GM21528 (cell line): ENCODE data around the gene ATG9A.

Experiments used
- ATAC-seq: cut with Tn5 transposase; IDR thresholded peaks from one replicate; pipeline ENCODE4 v1.9.1; 2021; ENCODE audit warnings: mild to moderate bottlenecking, moderate library complexity; ENCODE audit not compliant: unreplicated experiment, low FRiP score

The ATG9A gene

GRCh38 chr2:219178377-219179175, 50.9 kb downstream of the ATG9A start:
- peak; percentile 12 for ATAC-seq

DNA sequence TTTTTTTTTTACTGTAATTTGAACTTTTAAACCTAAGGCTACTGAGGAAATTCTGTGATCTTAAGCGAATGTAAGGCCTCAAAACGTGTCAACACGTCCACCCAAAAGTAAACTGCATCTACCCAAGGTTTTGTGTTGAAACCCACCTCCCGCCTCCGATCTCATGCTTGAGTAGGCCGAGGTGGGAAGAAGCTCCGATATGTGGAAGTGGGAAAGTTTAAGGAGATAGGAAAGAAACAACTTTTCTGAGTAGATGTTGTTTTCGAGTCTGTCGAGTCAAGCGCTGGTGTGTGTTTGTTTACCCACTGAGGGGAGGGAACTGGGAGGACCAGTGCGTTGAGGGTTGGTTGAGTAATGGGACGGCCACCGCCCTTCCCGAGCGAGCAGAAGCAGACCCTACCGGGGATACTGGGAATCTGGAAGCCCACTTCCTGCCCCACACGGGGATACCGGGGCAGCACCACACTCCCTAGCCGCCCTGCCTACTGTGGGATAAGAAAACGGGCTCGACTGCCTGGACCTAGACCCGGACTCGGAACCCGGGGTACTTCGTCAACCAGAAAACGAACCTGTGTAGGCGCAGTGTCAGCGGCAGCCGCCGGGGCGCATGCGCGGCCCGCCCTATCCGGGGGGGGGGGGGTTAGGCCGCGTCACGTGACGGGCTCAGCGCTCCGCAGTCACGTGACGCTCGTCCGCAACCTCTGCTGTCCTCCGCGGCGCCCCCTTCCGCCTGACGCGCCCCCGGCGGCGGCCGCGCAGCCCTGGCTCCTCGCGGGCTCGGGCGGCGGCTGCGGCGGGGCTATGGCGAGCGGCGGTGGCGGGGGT, 51.7 kb downstream of the ATG9A start, which contains the start of gene RETREG2:
RETREG2 (plus strand) TSS at position 724 of the 825 bp plus-strand sequence; CDS start at position 802, 78 bp downstream.
- ATAC-seq: peak; percentile 46

DNA sequence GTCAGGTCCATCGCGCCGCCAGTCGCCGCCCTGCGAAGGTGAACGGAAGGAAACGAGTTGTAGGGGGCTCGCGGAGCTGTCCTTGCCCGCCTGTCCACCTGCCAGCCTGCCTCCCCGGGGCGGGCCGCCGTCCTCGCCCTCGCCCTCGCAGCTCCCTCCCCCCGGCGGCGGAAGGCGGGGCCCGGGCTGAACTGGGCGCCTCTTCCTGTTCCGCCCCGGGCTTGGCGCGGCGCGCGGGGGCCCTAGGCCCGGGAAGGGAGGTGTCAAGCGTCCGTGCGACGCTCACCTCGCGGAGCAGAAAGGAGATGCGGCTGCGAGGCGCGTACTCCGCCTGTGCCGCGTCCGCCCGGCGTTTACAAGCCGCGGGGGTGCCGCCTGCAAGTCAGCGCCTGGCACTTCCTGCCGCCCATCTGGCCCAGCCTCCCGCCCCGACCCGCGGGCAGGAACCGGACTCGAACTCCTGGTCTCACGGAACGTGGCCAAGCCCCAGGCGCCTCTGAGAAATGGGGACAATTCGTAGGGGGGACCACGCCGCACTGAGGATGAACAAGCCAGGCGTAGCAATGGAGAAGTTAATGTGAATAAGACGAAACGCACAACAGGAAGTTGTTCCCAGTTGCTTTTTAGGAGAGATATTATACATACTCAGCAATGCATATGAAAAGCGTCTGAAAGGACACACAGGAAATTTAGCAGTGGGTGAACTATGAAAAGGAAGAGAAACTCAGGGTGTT, 52.5 kb downstream of the ATG9A start, which contains the start of gene CNPPD1:
CNPPD1 (minus strand) TSS at position 108 of the 734 bp plus-strand sequence; CDS start at position 11, 97 bp downstream.
- peak; percentile 65 for ATAC-seq

DNA sequence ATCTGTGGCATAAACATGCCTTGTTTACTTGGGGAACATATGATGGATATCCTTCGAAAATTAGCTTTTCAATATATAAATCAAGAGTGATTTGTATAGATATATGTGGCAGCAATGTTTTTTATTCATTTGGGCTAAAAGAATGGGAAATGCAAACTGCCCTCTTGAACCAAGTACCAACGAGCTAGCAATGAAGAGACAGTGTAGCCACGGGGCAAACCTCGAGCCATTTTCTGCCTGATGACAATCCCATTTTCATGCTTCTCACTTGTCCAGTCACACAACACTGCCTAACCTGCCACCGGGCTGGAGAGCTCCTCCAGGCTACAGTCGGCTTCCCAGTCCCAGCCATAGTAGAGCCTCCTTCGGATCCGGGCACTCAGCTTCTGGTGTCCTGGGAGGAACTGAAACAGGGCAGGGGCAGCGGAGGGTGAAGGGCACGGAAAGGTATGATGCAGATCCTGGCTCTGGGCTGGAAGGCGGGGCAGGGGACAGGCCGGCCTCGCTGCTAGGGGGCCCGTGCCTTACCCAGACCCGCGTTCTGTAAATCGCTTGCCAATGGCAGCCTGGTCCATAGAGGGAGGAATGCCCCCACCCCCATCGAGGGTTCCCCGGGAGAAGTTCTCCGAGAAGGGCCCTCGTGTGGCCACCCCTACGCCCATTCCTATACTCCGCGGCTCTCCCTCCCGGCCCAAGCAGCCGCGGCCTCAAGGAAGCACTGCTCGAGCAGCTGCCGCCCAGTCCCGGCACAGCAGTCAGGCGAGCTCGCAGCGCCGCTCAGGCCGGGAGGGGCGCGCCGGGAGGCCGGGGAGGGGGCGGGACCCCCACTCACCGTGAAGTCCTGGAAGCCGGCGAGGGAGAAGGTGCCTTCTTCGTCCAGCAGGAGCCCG, 53.3 kb downstream of the ATG9A start:
- ATAC-seq: peak; percentile 31

GRCh38 chr2:219175486-219175885, 54.0 kb downstream of the ATG9A start:
- ATAC-seq: no peak

DNA sequence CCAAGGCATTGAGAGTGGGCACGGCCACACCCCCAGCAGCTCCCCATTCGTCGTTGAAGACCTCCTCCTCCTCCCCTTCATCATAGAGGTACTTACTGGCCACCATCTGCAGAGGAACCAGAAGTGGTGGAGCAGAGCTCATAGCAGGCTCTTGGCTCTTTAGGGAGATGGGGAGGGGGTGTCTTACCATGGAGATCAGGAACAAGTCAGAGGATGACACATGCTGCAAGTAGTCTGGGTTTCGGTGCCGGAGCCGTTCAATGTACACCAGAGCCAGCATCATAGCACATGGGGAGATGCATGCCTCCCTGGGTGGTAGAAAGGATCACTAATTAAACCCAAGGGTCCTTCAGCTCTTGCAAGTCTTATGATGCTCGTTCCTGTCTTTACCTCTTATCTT, 54.6 kb downstream of the ATG9A start:
- no peak for ATAC-seq

DNA sequence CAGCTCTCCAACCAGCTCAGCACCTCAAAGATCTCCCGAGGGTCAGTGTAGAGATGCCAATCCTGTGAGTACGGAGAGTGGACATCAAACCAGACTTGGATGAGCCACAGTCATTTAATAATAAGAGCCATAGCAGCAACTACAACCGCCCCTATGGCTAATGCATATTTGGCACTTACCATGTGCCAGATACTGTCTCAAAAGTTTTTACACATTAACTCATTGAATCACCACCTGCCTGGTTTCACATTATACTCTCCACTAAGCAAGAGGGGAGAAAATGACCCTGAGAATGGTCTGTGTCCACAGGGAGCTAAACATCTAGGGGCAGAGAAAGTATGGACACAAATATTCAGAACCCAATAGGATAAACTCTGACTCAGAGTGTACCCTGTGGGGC, 55.3 kb downstream of the ATG9A start:
- ATAC-seq: no peak

DNA sequence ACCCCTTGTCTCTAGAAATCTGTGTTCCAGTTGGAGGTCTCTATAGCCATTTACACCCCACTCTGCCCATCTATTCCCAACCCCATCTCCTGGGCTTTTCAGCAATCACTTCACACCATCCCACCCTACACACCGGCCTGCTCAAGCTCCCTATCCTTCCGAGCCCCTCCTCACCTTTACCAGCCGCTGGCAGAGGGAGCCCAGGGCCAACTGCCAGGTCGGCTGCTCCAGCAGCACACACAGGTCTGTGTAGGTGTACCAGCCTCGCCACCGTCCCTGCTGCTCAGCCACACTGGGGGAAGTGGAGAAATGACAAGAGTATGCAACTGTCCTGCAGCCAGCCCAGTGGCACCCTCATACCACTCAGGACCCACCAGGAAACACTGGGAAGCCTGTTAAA, 56.3 kb downstream of the ATG9A start:
- no peak for ATAC-seq

- no peak for ATAC-seq
Measured at GRCh38 chr2:219172231-219173154, 56.9 kb downstream of the ATG9A start.

- ATAC-seq: no peak
Measured at GRCh38 chr2:219171231-219171651, 58.2 kb downstream of the ATG9A start.

DNA sequence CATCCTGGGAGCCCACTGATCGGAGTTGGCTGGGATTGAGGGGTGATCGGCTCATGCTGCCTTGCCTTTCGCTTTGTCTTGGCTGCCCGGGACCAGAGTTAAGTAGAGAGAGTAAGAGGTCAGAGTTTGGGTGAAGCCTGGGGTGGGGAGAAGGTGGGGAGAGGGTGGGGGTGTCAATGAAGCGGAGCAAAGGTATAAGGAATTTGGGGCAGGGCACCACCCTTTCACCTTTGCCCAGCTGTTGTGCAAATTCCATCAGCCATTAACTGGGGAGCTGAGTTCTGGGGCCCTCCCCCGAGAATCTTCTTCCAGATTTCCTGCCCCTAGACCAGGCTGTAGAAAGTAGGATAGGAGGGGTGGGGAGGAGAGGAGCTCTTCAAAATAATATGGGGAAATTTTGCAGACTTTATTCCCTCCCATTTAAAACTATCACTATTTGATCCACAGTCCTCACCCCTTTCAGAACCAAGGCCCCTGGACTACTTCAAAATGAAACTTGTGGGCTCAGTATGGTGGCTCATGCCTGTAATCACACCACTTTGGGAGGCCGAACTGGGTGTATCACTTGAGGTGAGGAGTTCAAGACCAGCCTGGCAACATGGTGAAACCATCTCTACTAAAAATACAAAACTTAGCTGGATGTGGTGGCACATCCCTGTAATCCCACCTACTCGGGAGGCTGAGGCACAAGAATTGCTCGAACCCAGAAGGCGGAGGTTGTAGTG, 59.3 kb downstream of the ATG9A start, which contains the start of gene SLC23A3:
SLC23A3 (minus strand) TSS at position 100 of the 725 bp plus-strand sequence; CDS start at position 55, 45 bp downstream.
- ATAC-seq: no peak
